Panc1 (cell line): ENCODE results near the gene FHAD1. TPM values are rescaled to one million over a fixed set of nuclear protein-coding genes. Genes with fewer than 3 reads are reported as not detected.

Source experiments
- ATAC-seq: fragments of 200-7000 bp; cut with Tn5 transposase; 2 replicates; pipeline ENCODE4 v1.9.1; 2020; ENCODE audit warnings: mild to moderate bottlenecking, moderate library complexity
- BruUV-seq: library from RNA; stranded (reverse); fragments of 400-500 nt; replicated peaks from 2 replicates; lab custom pipeline; 2021; lab: Mats Ljungman, UMichigan
- CTCF ChIA-PET: fragments of 300-600 bp; sonication (Branson Sonifier 250); formaldehyde crosslinking; loops from one replicate; lab custom pipeline; 2022; ENCODE audit warnings: antibody characterized with exemption; lab: Charles Lee
- POLR2A ChIA-PET: fragments of 300-600 bp; sonication (Branson Sonifier 250); formaldehyde crosslinking; loops from one replicate; lab custom pipeline; 2022; ENCODE audit warnings: antibody characterized with exemption; lab: Charles Lee
- DNase-seq: peaks from one replicate; pipeline ENCODE4 v3.0.0-alpha.2; 2010; ENCODE audit warnings: low read depth, low spot score
- H3K27ac ChIP-seq: 2 replicates; pipeline ENCODE4 v1.5.1; 2011; ENCODE audit warnings: mild to moderate bottlenecking, low read length, inconsistent platforms
- H3K27me3 ChIP-seq: fragments of 200-500 bp; sonication (Bioruptor generic); 2 replicates; pipeline ENCODE4 v1.6.0; 2014; ENCODE audit warnings: low read length, inconsistent platforms; ENCODE audit not compliant: control insufficient read depth, insufficient read depth
- H3K36me3 ChIP-seq: fragments of 200-500 bp; sonication (Bioruptor generic); 2 replicates; pipeline ENCODE4 v1.5.1; 2014; ENCODE audit warnings: inconsistent platforms, mild to moderate bottlenecking, low read length, moderate library complexity; ENCODE audit not compliant: control insufficient read depth, insufficient read depth
- H3K4me1 ChIP-seq: 2 replicates; pipeline ENCODE4 v1.5.1; 2011; ENCODE audit warnings: inconsistent platforms, mild to moderate bottlenecking, low read length, moderate library complexity; ENCODE audit not compliant: control insufficient read depth, insufficient read depth
- H3K4me3 ChIP-seq, 2 experiments: 2 replicates each; pipeline ENCODE4 v1.5.1; 2011 to 2012; ENCODE audit warnings: low read depth in 2 of 2, low read length in 2 of 2, mild to moderate bottlenecking in 2 of 2, inconsistent platforms in 1 of 2, moderate library complexity in 1 of 2
- H3K9me3 ChIP-seq: fragments of 200-500 bp; sonication (Bioruptor generic); 2 replicates; pipeline ENCODE4 v1.5.1; 2014; ENCODE audit warnings: low read depth, mild to moderate bottlenecking, inconsistent platforms, low read length, moderate library complexity; ENCODE audit not compliant: control insufficient read depth, insufficient read depth
- CTCF ChIP-seq: fragments of 450-650 bp; IDR thresholded peaks from 2 replicates; pipeline ENCODE4 v1.5.1; 2017; ENCODE audit warnings: mild to moderate bottlenecking
- POLR2AphosphoS5 ChIP-seq: IDR thresholded peaks from 2 replicates; pipeline ENCODE4 v1.6.1; 2012; ENCODE audit warnings: mild to moderate bottlenecking, low read depth, low read length, moderate library complexity
- REST ChIP-seq, 2 experiments: IDR thresholded peaks; 2 replicates each; pipeline ENCODE4 v1.6.1; 2011 to 2012; ENCODE audit warnings: low read depth in 2 of 2, control low read depth in 1 of 2, low read length in 1 of 2, mild to moderate bottlenecking in 1 of 2, moderate library complexity in 1 of 2; ENCODE audit not compliant: insufficient read depth in 1 of 2
- SIN3A ChIP-seq: IDR thresholded peaks from 2 replicates; pipeline ENCODE4 v1.6.1; 2012; ENCODE audit warnings: low read depth, mild to moderate bottlenecking, low read length, moderate library complexity, borderline replicate concordance; ENCODE audit not compliant: insufficient read depth
- TCF7L2 ChIP-seq: IDR thresholded peaks from 2 replicates; pipeline ENCODE4 v1.6.1; 2011; ENCODE audit warnings: mild to moderate bottlenecking, low read depth, low read length, inconsistent platforms
- in situ Hi-C: cut with HindIII; loops from 2 replicates; pipeline ENCODE4 v1.10.0; 2016; ENCODE audit warnings: low sequenced_read_pairs, low pct_unique_long_range_greater_than_20kb
- intact Hi-C: fragments of 100-400 bp; cut with micrococcal nuclease; formaldehyde crosslinking; loops from one replicate; pipeline ENCODE4 v1.10.0; 2022; ENCODE audit not compliant: unreplicated experiment
- total RNA-seq: library from RNA; stranded (reverse); gene quantifications from one replicate; pipeline ENCODE4 v1.2.1, GENCODE V29; 2021; ENCODE audit not compliant: unreplicated experiment

Gene FHAD1
- total RNA-seq, 1 experiment from 2014 or later, result 0.23 TPM

- BruUV-seq, result no TSS peak
Measured at GRCh38 chr1:15346346-15347030, 99.5 kb downstream of the FHAD1 start.

GRCh38 chr1:15347182-15347581, 100.2 kb downstream of the FHAD1 start:
- TF ChIP-seq SIN3A (no peak), CTCF (no peak), POLR2AphosphoS5 (no peak), TCF7L2 (no peak), REST (IDR thresholded peaks at IDR 0.05; ENCODE audit: insufficient read depth in 1 of 2, low read depth in 2 of 2, low read length in 1 of 2) (no peak)
- ChIA-PET POLR2A (no interaction called here), CTCF (no interaction called here)
- H3K27me3 ChIP-seq, result no peaks in the 10 kb centered on the region
- no peaks in the 10 kb centered on the region for H3K36me3 ChIP-seq
- H3K4me3 ChIP-seq, result no peak overlapping the region
- intact Hi-C loops, result no loop called here
- in situ Hi-C loops, result no loop called here
- no peaks in the 10 kb centered on the region for H3K9me3 ChIP-seq
- ATAC-seq (no peak), DNase-seq (no peak)
- BruUV-seq, result no TSS peak
- H3K27ac ChIP-seq, result no peak overlapping the region
- peaks cover 15% of the 10 kb centered on the region for H3K4me1 ChIP-seq

More at GRCh38 chr1:15346346-15347030, 99.5 kb downstream of the FHAD1 start:
- H3K27me3 ChIP-seq, result no peaks in the 10 kb centered on the region
- H3K4me3 ChIP-seq, result no peak overlapping the region
- CTCF ChIA-PET, result no interaction called here
- ATAC-seq, result no peak
- DNase-seq, result no peak
- intact Hi-C loops, result no loop called here
- no peak overlapping the region for H3K27ac ChIP-seq
- TF ChIP-seq SIN3A (no peak), TCF7L2 (no peak), POLR2AphosphoS5 (no peak), CTCF (no peak), REST (IDR thresholded peaks at IDR 0.05; ENCODE audit: insufficient read depth in 1 of 2, low read depth in 2 of 2, low read length in 1 of 2) (no peak)
- in situ Hi-C loops, result no loop called here
- no peaks in the 10 kb centered on the region for H3K9me3 ChIP-seq
- POLR2A ChIA-PET, result no interaction called here
- H3K4me1 ChIP-seq, result peaks cover 17% of the 10 kb centered on the region
- no peaks in the 10 kb centered on the region for H3K36me3 ChIP-seq
